HG02678 (cell line): ENCODE measurements around the gene FIGN.

ENCODE experiments used
- ATAC-seq: cut with Tn5 transposase; IDR thresholded peaks from one replicate; pipeline ENCODE4 v1.9.1; 2021; ENCODE audit warnings: mild to moderate bottlenecking, moderate library complexity; ENCODE audit not compliant: unreplicated experiment

Gene FIGN

GRCh38 chr2:163625632-163626031 is 110.2 kb downstream of the FIGN start:
- no peak for ATAC-seq

DNA sequence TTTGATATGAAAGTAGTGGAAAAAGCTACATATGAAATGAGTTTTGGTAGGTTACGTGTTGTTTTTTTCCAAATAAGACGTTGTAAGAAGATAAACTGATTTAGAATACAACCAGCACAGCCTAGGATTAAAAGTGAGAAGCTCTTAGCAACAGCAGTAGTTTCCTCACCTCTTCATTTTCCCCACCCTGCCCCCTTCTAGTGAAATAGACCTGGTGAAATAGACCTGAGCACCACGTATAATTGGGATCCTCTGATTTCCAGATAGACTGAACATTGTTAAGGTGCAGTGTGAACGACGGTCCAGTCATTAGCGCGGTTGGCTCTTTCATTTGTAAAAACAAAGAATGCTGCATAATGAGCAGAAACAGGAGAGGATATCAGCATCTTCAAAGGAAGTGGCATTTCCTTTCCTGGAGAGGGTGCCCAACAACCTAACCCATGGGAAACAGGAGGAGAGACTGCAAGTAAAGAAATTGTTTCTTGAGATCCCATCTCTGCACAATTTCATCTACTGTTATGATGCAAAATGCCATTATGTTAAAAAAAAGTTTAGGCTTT is 114.3 kb downstream of the FIGN start:
- no peak for ATAC-seq

DNA sequence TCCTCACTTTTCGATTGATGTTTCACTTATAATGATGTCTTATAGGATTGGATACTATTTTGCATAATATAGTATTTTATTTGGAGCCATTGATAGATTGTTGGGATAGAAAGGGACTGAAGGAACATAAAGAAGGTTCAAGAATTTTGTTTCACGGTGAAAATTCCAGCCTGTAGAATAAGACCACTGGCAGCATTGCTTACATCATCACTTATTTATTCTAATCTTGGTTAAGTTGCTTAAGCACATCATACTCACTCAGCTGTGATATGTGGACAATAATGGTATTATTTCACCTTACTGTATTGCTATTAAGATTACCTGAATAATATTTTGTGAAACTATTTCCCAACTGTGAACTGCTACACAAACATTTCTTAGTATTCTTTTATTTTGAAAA is 118.3 kb downstream of the FIGN start:
- no peak for ATAC-seq

DNA sequence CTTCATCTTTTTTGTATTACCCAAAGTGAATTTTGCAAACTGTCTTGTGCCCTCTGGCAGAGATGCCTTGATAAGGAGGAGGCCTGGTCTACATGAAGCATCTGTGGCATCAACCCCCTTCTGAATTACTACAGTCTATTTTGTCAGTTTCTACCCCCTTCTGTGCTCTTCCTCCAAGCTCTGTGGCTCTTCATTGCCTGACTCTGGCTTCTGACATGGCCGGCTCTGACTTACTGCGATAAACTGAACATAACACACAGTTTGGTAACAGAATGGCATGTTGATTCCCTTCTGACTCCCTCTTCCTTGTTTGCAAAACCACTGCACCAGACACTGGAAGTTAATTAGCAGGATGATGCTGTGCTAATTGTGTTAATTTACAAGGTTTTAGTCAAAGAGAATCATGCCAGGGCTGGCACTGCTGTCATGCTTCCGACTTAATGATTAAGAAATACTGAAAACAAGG is 122.5 kb downstream of the FIGN start:
- no peak for ATAC-seq

DNA sequence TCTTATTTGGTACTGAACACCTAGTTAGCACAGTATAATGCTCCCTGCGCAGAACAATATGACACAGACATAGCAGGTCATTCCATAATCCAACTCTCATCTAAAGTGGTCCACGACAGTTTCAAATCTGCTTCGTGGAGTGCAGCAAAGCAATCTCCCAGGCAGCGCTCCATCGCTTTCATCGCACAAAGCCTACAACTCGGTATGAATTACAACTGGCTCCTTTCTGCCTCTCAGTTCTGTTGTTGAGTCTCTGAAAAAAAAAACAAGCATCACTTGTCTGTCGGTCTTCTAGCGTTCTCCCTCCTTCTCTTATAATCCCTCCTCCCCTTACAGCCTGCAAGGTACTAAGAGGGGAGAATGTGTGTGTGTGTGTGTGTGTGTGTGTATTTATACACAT is 123.5 kb downstream of the FIGN start:
- no peak for ATAC-seq

GRCh38 chr2:163611557-163611906 is 124.3 kb downstream of the FIGN start:
- ATAC-seq: no peak

DNA sequence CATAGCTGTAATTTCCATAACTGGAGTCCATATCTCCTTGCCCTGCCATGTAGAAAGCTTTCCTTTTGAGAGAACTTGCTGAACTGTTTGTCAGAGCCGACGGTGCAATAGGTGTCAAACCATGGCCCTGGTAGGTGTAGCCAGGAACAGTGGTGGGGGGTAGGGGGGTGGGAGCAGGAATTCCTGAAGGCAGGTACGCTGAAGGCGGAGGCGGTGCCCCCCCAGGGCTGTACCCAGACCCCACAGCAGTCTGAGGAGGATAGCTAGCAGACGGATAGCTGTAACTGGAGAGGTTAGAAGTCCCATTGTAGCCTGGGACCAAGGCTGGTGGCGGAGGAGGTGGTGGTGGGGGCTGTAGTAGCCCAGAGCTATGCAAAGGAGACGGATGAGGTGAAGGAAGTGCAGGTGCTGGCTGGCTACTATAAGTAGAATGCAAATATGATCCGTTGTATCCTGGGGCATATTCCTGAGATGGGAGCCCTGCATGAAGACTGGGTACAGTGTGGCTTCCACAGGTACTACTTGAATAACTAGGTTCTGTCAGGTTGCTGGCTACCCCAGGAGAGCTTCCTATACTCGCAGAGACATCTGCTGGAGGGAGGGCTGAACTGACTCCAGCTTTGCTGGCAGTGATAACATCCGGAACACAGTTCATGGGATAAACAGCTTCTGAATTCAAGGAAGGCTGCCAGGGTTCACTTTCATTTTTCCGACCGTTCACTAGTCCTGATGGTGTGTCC is 124.8 kb downstream of the FIGN start:
- no peak for ATAC-seq

- ATAC-seq: no peak
Measured at GRCh38 chr2:163607630-163608029, 128.2 kb downstream of the FIGN start.

DNA sequence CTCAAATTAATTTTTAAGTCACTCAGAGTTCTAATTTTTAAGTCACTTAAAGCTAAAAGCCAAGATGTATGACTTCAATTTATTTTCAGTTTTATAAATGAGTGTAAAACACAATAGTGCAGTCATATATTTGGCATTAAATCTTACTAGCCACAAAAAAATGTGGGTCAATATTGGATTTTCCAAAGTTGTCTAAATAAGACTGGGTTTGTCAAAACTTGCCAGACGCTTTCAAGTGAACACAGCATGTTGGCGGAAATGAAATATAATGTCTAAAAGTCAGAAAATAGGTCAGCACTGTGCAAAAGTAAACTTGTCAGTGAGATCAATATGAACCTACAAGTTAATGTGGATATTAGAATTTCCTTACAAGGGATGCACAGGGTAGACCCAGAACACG is 128.9 kb downstream of the FIGN start:
- no peak for ATAC-seq

GRCh38 chr2:163605779-163606178 is 130.0 kb downstream of the FIGN start:
- no peak for ATAC-seq

DNA sequence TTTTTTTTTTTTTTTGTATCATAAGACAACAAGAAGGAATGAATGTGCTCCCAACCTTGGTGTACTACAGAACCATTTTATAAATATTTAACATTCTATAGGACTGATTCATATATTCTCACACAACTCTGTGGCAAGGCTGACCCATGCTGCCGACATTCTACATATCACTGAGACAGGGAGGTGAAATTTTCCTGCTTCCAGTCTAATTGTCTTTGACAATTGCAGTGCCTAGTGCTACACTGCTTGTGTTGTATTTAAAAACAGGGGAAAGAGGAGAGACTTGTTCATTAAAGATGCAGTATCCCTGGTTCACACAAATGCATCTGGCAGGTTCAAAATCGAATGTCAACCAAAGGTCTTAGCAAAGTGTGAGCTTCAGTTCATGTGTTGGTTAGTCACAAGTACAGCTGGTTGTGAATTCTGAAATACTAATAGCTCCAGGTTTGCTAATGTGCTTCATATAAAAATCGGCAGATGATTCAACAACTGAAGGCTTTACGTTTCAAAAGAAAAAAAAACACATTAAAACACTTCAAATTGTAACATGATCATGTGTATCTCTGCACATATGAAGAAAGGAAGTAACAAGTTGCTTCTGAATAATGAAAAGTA is 130.8 kb downstream of the FIGN start:
- ATAC-seq: no peak

- no peak for ATAC-seq
Measured at GRCh38 chr2:163602196-163602595, 133.6 kb downstream of the FIGN start.

GRCh38 chr2:163601377-163601776 is 134.4 kb downstream of the FIGN start:
- ATAC-seq: no peak

DNA sequence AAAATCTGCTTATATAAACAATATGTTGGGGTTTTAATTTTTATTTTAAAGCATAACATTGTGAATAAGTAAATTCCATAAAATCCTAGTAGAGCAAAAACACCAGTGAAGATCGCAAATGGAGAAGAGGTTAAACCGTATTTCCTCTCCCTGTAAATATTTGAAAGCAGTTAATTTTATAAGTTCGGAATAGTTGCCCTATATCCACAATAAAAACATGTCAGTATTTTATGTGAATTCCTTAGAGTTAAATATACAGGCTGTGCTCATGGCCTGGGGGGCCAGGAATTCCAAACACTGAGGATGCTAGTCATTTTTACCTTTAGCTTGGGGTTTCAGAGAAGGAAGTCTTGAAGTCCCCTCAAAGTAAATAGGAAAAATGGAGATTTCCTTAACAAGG is 135.0 kb downstream of the FIGN start:
- no peak for ATAC-seq

GRCh38 chr2:163595028-163595427 is 140.8 kb downstream of the FIGN start:
- no peak for ATAC-seq

- ATAC-seq: no peak
Measured at GRCh38 chr2:163594497-163594896, 141.3 kb downstream of the FIGN start.

DNA sequence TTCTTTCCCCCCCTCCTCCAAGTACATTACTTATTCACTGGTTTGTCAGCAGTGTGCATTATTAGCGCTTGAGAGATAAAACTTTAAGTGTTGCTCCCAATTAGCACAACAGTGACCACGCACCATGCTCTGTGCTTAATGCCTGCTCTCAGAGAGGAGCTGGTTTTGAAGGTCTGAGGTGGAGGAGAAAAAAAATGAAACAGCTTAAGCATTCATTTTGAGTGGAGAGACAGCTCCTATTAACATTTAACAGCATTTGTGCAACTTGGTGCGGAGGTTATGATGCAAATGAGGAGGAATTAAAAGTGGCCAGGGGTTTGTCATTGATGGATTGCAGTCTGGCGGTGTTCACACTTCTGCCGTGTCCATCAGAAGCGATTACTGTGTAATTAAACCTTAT is 141.8 kb downstream of the FIGN start:
- no peak for ATAC-seq

DNA sequence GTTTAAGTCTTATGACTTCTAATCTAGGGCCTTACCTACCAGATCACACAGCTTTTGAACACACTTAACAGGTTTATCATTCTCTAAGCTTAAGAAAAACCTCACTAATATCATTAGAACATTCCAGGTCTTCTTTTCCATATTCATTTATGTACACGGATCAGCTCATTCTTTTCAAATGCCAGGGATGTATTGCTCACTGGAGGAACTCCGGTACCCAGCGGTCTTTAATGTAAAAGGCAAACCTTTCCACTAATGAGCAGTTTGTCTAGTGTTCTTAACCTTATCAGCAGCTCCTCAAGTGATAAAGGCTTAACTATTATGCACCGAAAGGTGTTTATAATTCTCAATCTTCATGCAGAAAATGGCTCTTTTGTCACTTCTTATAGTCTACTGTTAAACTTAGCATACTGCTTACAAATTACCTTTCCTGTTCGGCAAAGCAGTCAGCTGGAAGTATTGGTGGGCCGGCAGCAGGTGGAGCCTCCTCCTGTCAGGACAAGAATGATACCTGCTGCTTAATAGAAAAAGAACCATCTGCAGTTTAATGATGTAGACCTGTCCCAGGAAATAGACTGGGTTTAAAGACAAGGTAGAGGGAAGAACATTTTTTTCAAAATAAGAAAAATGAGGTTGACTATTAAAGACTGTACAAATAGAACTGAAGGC is 142.7 kb downstream of the FIGN start:
- no peak for ATAC-seq

DNA sequence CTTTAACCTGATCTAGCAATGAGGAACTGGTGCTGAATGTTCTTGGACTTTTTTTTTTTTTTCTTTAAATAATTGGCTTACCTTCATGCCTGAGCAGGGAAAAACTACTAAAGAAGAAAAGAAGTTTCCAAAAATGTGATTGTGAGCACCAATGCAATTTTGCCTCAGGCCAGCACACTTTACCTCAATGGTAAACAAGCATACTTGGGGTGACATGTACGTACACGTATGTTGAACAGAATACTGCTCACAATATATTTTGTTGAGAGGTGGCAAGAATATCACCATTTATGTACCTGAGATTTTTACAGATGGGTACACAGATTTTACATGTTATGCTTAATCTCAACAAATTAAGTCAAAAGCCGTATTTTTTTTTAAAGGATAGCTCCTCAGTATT is 144.3 kb downstream of the FIGN start:
- no peak for ATAC-seq

- no peak for ATAC-seq
Measured at GRCh38 chr2:163580757-163581156, 155.1 kb downstream of the FIGN start.

- ATAC-seq: no peak
Measured at GRCh38 chr2:163574309-163574708, 161.5 kb downstream of the FIGN start.

- no peak for ATAC-seq
Measured at GRCh38 chr2:163573652-163574051, 162.2 kb downstream of the FIGN start.
